GM18505 (cell line): ENCODE measurements around the gene GNB1.
"Not testable (repeated sequence)": the region's sequence is repeated elsewhere in the genome, so short reads cannot be mapped to it uniquely, and the experiment has no call there.

Source experiments
- ATAC-seq: cut with Tn5 transposase; IDR thresholded peaks from one replicate; pipeline ENCODE4 v1.9.1; 2021; ENCODE audit not compliant: unreplicated experiment
- POLR2A ChIP-seq: IDR thresholded peaks from 4 replicates; pipeline ENCODE4 v1.6.1; 2011; ENCODE audit warnings: borderline replicate concordance; ENCODE audit not compliant: insufficient read depth, insufficient read length; ENCODE audit errors: extremely low read depth

Gene GNB1

GRCh38 chr1:1758059-1758621 lies 132.7 kb downstream of the GNB1 start:
- no peak for ATAC-seq
- no peak for TF ChIP-seq POLR2A

GRCh38 chr1:1757422-1758058 lies 133.3 kb downstream of the GNB1 start:
- no peak for TF ChIP-seq POLR2A
- ATAC-seq, result no peak

GRCh38 chr1:1756661-1757421 lies 134.0 kb downstream of the GNB1 start:
- ATAC-seq, result no peak
- TF ChIP-seq POLR2A, result no peak

- no peak for TF ChIP-seq POLR2A
- no peak for ATAC-seq
These were observed 135.0 kb downstream of the GNB1 start for GRCh38 chr1:1755852-1756251.

GRCh38 chr1:1755426-1755825 lies 135.5 kb downstream of the GNB1 start:
- TF ChIP-seq POLR2A, result no peak
- no peak for ATAC-seq

- TF ChIP-seq POLR2A, result no peak
- no peak for ATAC-seq
These were observed 136.7 kb downstream of the GNB1 start for GRCh38 chr1:1754051-1754815.

- ATAC-seq, result no peak
- no peak for TF ChIP-seq POLR2A
These were observed 137.3 kb downstream of the GNB1 start for GRCh38 chr1:1753607-1754005.

GRCh38 chr1:1752636-1753606 lies 138.0 kb downstream of the GNB1 start:
- TF ChIP-seq POLR2A, result no peak
- no peak for ATAC-seq

- ATAC-seq, result no peak
- TF ChIP-seq POLR2A, result no peak
These were observed 138.7 kb downstream of the GNB1 start for GRCh38 chr1:1752190-1752589.

GRCh38 chr1:1749941-1750340 lies 140.9 kb downstream of the GNB1 start:
- not testable (repeated sequence) for ATAC-seq

- no peak for TF ChIP-seq POLR2A
- no peak for ATAC-seq
These were observed 142.1 kb downstream of the GNB1 start for GRCh38 chr1:1748686-1749321.

GRCh38 chr1:1746566-1746909 lies 144.3 kb downstream of the GNB1 start:
- ATAC-seq, result peak; percentile 87

- ATAC-seq, result peak; percentile 52
These were observed 145.0 kb downstream of the GNB1 start for GRCh38 chr1:1745651-1746565.

- ATAC-seq, result not testable (repeated sequence)
These were observed 148.4 kb downstream of the GNB1 start for GRCh38 chr1:1742529-1742928.

- ATAC-seq, result not testable (repeated sequence)
These were observed 149.9 kb downstream of the GNB1 start for GRCh38 chr1:1741013-1741412.

- not testable (repeated sequence) for ATAC-seq
These were observed 152.0 kb downstream of the GNB1 start for GRCh38 chr1:1738799-1739337.
